ENCODE data around the gene SLC10A3. TPM values are rescaled to one million over a fixed set of nuclear protein-coding genes. Genes with fewer than 3 reads are reported as not detected.

The SLC10A3 gene
- 10 to 100 TPM; 26.7 to 55.5 TPM for total RNA-seq

GRCh38 chrX:154490414-154491083, at the start of gene SLC10A3:
SLC10A3 (minus strand) TSS chrX:154490629; CDS start chrX:154488940, 1,689 bp downstream.
- Histone ChIP-seq H3K4me3 (peak within 1 kb of the TSS; percentile 81), H3K9me3 (no peaks in the 10 kb centered on the region), H3K27me3 (replicated peaks; ENCODE audit: insufficient read depth) (no peaks in the 10 kb centered on the region), H3K27ac (peak within 1 kb of the TSS; percentile 86 to 96), H3K36me3 (no peaks in the 10 kb centered on the region), H3K4me1 (ENCODE audit: control insufficient read depth in 1 of 2, low read depth in 2 of 2) (peaks cover 0 to 31% of the 10 kb centered on the region in 2 donors)
- TF ChIP-seq CTCF (IDR thresholded peaks at IDR 0.05): no peak
- DNase-seq (ENCODE audit: low spot score) (peak; percentile 53), ATAC-seq (ENCODE audit: insufficient number of reproducible peaks, low FRiP score, low read depth) (peak; percentile 84)

DNA sequence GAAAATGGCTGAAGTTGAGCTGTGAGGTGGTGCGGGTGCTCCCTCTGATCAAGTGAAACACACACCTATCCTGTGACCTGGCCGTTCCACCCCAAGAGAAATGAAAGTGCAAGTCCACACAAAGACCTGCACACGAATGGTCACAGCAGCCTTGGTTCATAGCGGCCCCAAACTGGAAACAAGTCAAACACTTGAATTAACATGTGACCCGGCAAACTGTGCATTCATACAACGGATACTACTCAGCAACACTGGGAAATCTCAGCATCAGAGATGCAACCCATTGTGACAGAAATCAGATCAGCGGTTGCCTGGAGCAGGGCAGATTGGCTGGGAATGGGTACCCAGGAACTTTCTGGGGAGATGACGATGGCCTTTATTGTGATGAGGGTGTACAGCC, 48.6 kb upstream of the SLC10A3 start:
- no peaks in the 10 kb centered on the region for H3K27me3 ChIP-seq (replicated peaks; ENCODE audit: insufficient read depth)

DNA sequence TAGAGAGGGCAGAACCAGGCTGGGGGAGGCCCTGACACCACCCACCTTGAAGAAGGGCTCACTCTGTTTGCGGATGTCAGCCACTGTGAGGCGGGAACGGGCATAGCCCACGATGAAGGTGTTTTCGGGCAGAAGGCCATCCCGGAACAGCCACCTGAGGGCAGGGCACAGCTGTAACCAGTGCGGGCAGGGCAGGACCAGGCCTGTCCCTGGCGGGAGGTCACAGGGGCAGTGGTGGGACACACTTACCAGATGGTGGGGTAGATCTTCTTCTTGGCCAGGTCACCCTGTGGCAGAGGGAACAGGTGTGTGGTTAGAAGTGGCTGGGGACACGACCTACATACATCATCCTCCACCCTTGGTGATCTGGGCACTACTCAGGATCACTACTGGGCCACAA, 45.5 kb upstream of the SLC10A3 start:
- no peak for DNase-seq (ENCODE audit: low spot score)
- TF ChIP-seq CTCF (IDR thresholded peaks at IDR 0.05): no peak
- Histone ChIP-seq H3K4me3 (no peak overlapping the region), H3K27ac (no peak overlapping the region), H3K9me3 (no peaks in the 10 kb centered on the region), H3K27me3 (replicated peaks; ENCODE audit: insufficient read depth) (no peaks in the 10 kb centered on the region), H3K4me1 (ENCODE audit: control insufficient read depth in 1 of 2, low read depth in 2 of 2) (peaks cover 2 to 21% of the 10 kb centered on the region in 2 donors), H3K36me3 (peaks cover 7% of the 10 kb centered on the region)
- no peak for ATAC-seq (ENCODE audit: insufficient number of reproducible peaks, low FRiP score, low read depth)

More for the DNA sequence above, 48.6 kb upstream of the SLC10A3 start:
- Histone ChIP-seq H3K36me3 (peaks cover 3% of the 10 kb centered on the region), H3K4me3 (no peak overlapping the region), H3K9me3 (no peaks in the 10 kb centered on the region), H3K4me1 (ENCODE audit: control insufficient read depth in 1 of 2, low read depth in 2 of 2) (peaks cover 19 to 47% of the 10 kb centered on the region in 2 donors), H3K27ac (peak overlapping the region in 1 of 2 donors; percentile 99)
- no peak for ATAC-seq (ENCODE audit: insufficient number of reproducible peaks, low FRiP score, low read depth)
- no peak for TF ChIP-seq CTCF (IDR thresholded peaks at IDR 0.05)
- no peak for DNase-seq (ENCODE audit: low spot score)

DNA sequence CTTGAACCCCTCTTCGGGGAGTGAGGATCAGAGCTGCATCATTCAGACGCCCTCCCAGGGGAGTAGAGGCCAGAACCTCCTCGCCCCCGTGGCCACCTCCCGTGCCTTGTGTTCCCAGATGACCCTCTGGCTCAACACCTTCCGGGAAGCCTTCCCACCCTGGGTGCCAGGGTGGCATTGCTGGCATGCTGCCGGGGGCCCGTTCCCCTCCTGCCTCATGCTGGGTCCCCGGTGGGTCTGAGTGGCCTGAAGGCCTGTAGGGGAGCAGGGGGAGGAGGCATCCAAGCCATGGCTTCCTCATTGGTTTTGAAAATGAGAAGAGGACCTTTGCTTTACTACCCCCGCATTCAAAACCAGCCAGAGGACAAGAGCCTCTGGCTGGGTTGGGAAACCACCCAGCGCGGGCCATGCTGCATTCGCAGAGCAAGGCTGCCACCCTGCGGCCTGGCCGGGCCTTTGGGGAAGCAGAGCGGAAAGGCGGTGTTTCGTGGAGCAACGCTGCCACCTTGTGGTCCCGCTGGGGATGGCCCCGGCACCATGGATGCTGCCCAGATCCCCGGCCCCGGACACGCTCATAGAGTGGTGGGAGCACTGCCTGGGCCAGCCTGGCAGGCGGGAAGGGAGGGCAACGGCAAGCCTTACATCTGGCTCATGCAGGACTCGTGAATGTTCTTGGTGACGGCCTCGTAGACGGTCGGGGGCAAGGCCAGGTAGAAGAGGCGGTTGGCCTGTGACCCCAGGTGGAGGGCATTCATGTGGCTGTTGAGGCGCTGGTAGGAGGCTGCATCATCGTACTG, 44.3 kb upstream of the SLC10A3 start:
- Histone ChIP-seq H3K27ac (peak overlapping the region in 1 of 2 donors; percentile 55), H3K4me3 (no peak overlapping the region), H3K9me3 (no peaks in the 10 kb centered on the region), H3K27me3 (replicated peaks; ENCODE audit: insufficient read depth) (no peaks in the 10 kb centered on the region), H3K36me3 (peaks cover 7% of the 10 kb centered on the region), H3K4me1 (ENCODE audit: control insufficient read depth in 1 of 2, low read depth in 2 of 2) (peaks cover 0 to 17% of the 10 kb centered on the region in 2 donors)
- ATAC-seq (ENCODE audit: insufficient number of reproducible peaks, low FRiP score, low read depth) (peak; percentile 30), DNase-seq (ENCODE audit: low spot score) (no peak)
- TF ChIP-seq CTCF (IDR thresholded peaks at IDR 0.05): peak; percentile 91

DNA sequence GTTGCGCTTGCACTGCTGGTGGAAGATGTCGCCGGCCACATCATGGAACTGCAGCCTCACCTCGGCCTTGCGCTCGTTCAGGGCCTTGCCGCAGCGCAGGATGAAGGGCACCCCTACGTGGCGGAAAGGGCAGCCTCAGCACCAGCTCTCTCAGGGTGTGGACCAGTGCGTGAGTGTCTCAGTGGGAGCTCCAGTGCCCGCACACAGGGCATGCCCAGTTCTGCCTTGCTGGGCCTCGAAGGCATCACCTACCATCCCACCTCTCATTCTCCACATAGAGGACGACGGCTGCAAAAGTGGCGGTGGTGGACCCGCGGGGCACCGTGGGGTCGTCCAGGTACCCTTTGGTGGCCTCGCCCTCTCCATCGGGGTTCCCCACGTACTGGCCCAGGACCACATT, 42.3 kb upstream of the SLC10A3 start:
- ATAC-seq (ENCODE audit: insufficient number of reproducible peaks, low FRiP score, low read depth) (no peak), DNase-seq (ENCODE audit: low spot score) (no peak)
- peaks cover 7% of the 10 kb centered on the region for H3K36me3 ChIP-seq
- H3K9me3 ChIP-seq: no peaks in the 10 kb centered on the region
- TF ChIP-seq CTCF (IDR thresholded peaks at IDR 0.05): no peak
- H3K4me3 ChIP-seq: no peak overlapping the region
- peaks cover 0 to 17% of the 10 kb centered on the region in 2 donors for H3K4me1 ChIP-seq (ENCODE audit: control insufficient read depth in 1 of 2, low read depth in 2 of 2)
- H3K27ac ChIP-seq: no peak overlapping the region
- no peaks in the 10 kb centered on the region for H3K27me3 ChIP-seq (replicated peaks; ENCODE audit: insufficient read depth)

Data from thoracic aorta (tissue), 2 donors.